ENCODE measurements around the gene KCNIP4.

KCNIP4 gene

DNA sequence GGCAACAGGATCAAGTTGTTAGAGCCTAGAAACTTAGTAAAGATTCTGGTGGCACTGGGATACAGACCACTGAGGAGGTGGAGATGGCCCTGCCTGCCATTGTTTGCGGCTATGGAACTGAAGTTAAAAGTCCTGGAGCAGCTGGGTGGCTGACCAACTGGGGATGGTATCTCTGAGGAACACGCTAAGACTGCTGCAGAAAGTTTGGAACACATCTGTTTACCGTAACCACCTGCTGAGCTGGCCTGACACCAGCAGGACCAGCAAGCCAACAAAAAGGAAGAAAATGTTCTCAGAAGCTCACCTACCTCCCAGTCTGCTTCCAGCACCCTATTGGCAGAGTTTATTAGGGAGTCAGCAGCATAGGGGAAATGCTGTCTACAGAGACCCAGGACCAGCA is 1265.7 kb downstream of the KCNIP4 start:
- Histone ChIP-seq H3K36me3 (ENCODE audit: control insufficient read depth, insufficient read depth, low read length) (no peaks in the 10 kb centered on the region), H3K27me3 (ENCODE audit: control insufficient read depth, insufficient read depth, low read length) (no peaks in the 10 kb centered on the region)

GRCh38 chr4:20681271-20681670 is 1267.3 kb downstream of the KCNIP4 start:
- Histone ChIP-seq H3K9me3 (ENCODE audit: control insufficient read depth, insufficient read depth, low read depth, low read length) (peaks cover 6% of the 10 kb centered on the region; the same call in 1 of the 2 replicates), H3K4me3 (ENCODE audit: low read depth, low read length) (no peak overlapping the region), H3K27ac (ENCODE audit: low read depth, low read length) (no peak overlapping the region), H3K36me3 (ENCODE audit: control insufficient read depth, insufficient read depth, low read length) (no peaks in the 10 kb centered on the region), H3K27me3 (ENCODE audit: control insufficient read depth, insufficient read depth, low read length) (no peaks in the 10 kb centered on the region), H3K4me1 (ENCODE audit: control insufficient read depth, insufficient read depth, low read length) (peaks cover 4% of the 10 kb centered on the region; the same call in 1 of the 2 replicates), H3K9ac (ENCODE audit: low read length) (no peak overlapping the region)

More for the DNA sequence above, 1265.7 kb downstream of the KCNIP4 start:
- Histone ChIP-seq H3K9me3 (ENCODE audit: control insufficient read depth, insufficient read depth, low read depth, low read length) (peaks cover 5% of the 10 kb centered on the region; the same call in 1 of the 2 replicates), H3K4me3 (ENCODE audit: low read depth, low read length) (no peak overlapping the region), H3K4me1 (ENCODE audit: control insufficient read depth, insufficient read depth, low read length) (peaks cover 4% of the 10 kb centered on the region; the same call in 1 of the 2 replicates), H3K9ac (ENCODE audit: low read length) (no peak overlapping the region), H3K27ac (ENCODE audit: low read depth, low read length) (no peak overlapping the region)

- H3K4me1 ChIP-seq (ENCODE audit: control insufficient read depth, insufficient read depth, low read length), result peaks cover 7% of the 10 kb centered on the region; the same call in 1 of the 2 replicates
- H3K4me3 ChIP-seq (ENCODE audit: low read depth, low read length), result no peak overlapping the region
- no peak overlapping the region for H3K27ac ChIP-seq (ENCODE audit: low read depth, low read length)
- H3K27me3 ChIP-seq (ENCODE audit: control insufficient read depth, insufficient read depth, low read length), result no peaks in the 10 kb centered on the region
- H3K9me3 ChIP-seq (ENCODE audit: control insufficient read depth, insufficient read depth, low read depth, low read length), result peaks cover 6% of the 10 kb centered on the region; the same call in 1 of the 2 replicates
- H3K36me3 ChIP-seq (ENCODE audit: control insufficient read depth, insufficient read depth, low read length), result no peaks in the 10 kb centered on the region
- no peak overlapping the region for H3K9ac ChIP-seq (ENCODE audit: low read length)
Measured at GRCh38 chr4:20680736-20681135, 1267.8 kb downstream of the KCNIP4 start.

- H3K9me3 ChIP-seq (ENCODE audit: control insufficient read depth, insufficient read depth, low read depth, low read length), result peaks cover 6% of the 10 kb centered on the region; the same call in 1 of the 2 replicates
- no peaks in the 10 kb centered on the region for H3K36me3 ChIP-seq (ENCODE audit: control insufficient read depth, insufficient read depth, low read length)
- no peak overlapping the region for H3K4me3 ChIP-seq (ENCODE audit: low read depth, low read length)
- H3K27ac ChIP-seq (ENCODE audit: low read depth, low read length), result no peak overlapping the region
- H3K9ac ChIP-seq (ENCODE audit: low read length), result no peak overlapping the region
- peaks cover 6% of the 10 kb centered on the region; the same call in 1 of the 2 replicates for H3K4me1 ChIP-seq (ENCODE audit: control insufficient read depth, insufficient read depth, low read length)
- no peaks in the 10 kb centered on the region for H3K27me3 ChIP-seq (ENCODE audit: control insufficient read depth, insufficient read depth, low read length)
Measured at GRCh38 chr4:20679951-20680350, 1268.6 kb downstream of the KCNIP4 start.
